Glutamatergic neuron (in vitro differentiated cells): ENCODE measurements around the gene INPP5B. TPM values are rescaled to one million over a fixed set of nuclear protein-coding genes. Genes with fewer than 3 reads are reported as not detected.
"Not testable (repeated sequence)": the region's sequence is repeated elsewhere in the genome, so short reads cannot be mapped to it uniquely, and the experiment has no call there.

Experiments used
- DNase-seq: peaks from one replicate; pipeline ENCODE4 v3.0.0; 2022
- H3K27ac Mint-ChIP-seq: one replicate; pipeline ENCODE4 v1.8.0; 2020; ENCODE audit warnings: mild to moderate bottlenecking, mixed read lengths, inconsistent platforms; ENCODE audit not compliant: unreplicated experiment
- H3K27me3 Mint-ChIP-seq: one replicate; pipeline ENCODE4 v1.8.0; 2020; ENCODE audit warnings: mild to moderate bottlenecking, moderate library complexity, mixed read lengths, inconsistent platforms; ENCODE audit not compliant: unreplicated experiment
- H3K36me3 Mint-ChIP-seq: one replicate; pipeline ENCODE4 v1.8.0; 2020; ENCODE audit warnings: mild to moderate bottlenecking, mixed read lengths, inconsistent platforms; ENCODE audit not compliant: unreplicated experiment
- H3K4me1 Mint-ChIP-seq: one replicate; pipeline ENCODE4 v1.8.0; 2020; ENCODE audit warnings: mild to moderate bottlenecking, low read depth, mixed read lengths, inconsistent platforms; ENCODE audit not compliant: unreplicated experiment
- H3K4me3 Mint-ChIP-seq: one replicate; pipeline ENCODE4 v1.8.0; 2020; ENCODE audit warnings: mild to moderate bottlenecking, mixed read lengths, inconsistent platforms; ENCODE audit not compliant: unreplicated experiment
- H3K9me3 Mint-ChIP-seq: one replicate; pipeline ENCODE4 v1.8.0; 2020; ENCODE audit warnings: mild to moderate bottlenecking, moderate library complexity, mixed read lengths, inconsistent platforms; ENCODE audit not compliant: unreplicated experiment
- total RNA-seq: library from RNA; stranded (reverse); fragmentation: NEBNext Ultra II Directional; extraction: Animal tissue kit (Norgen Biotek cat#: 25700); gene quantifications from one replicate; pipeline ENCODE4 v1.2.1, GENCODE V29; 2021; ENCODE audit not compliant: unreplicated experiment
- TF ChIP-seq, protein P1 (sequence below): fragments of 200-600 bp; sonication (generic); IDR thresholded peaks from one replicate; pipeline ENCODE4 v1.5.0; 2021; ENCODE audit not compliant: partially characterized antibody, unreplicated experiment

Gene INPP5B
- total RNA-seq, 1 donor from 2014 or later: 19.3 TPM

DNA sequence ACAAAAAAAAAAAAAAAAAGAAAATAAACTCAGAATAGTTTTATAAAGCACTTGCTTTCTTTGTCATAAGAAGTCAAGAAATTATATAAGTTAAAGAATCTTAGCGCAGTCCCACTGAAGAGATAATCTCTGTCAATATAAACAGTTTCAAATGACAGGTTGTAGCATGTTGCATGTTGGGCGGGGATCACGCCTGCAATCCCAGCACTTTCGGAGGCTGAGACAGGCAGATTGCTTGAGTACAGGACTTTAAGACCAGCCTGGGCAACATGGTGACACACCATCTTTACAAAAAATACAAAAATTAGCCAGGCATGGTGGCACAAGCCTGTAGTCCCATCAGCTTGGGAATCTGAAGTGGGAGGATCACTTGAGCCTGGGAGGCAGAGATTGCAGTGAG is 18.4 kb upstream of the INPP5B start:
- Mint-ChIP-seq H3K27ac (peak overlapping the region; percentile 22), H3K4me3 (no peak overlapping the region), H3K27me3 (no peaks in the 10 kb centered on the region), H3K36me3 (no peaks in the 10 kb centered on the region), H3K9me3 (no peaks in the 10 kb centered on the region), H3K4me1 (no peaks in the 10 kb centered on the region)
- TF ChIP-seq, protein P1, sequence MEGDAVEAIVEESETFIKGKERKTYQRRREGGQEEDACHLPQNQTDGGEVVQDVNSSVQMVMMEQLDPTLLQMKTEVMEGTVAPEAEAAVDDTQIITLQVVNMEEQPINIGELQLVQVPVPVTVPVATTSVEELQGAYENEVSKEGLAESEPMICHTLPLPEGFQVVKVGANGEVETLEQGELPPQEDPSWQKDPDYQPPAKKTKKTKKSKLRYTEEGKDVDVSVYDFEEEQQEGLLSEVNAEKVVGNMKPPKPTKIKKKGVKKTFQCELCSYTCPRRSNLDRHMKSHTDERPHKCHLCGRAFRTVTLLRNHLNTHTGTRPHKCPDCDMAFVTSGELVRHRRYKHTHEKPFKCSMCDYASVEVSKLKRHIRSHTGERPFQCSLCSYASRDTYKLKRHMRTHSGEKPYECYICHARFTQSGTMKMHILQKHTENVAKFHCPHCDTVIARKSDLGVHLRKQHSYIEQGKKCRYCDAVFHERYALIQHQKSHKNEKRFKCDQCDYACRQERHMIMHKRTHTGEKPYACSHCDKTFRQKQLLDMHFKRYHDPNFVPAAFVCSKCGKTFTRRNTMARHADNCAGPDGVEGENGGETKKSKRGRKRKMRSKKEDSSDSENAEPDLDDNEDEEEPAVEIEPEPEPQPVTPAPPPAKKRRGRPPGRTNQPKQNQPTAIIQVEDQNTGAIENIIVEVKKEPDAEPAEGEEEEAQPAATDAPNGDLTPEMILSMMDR: no peak
- DNase-seq: no peak

- not testable (repeated sequence) for H3K4me3 Mint-ChIP-seq, H3K36me3 Mint-ChIP-seq, DNase-seq, H3K27ac Mint-ChIP-seq, H3K4me1 Mint-ChIP-seq, H3K27me3 Mint-ChIP-seq, H3K9me3 Mint-ChIP-seq
Measured at GRCh38 chr1:37964106-37964505, 17.3 kb upstream of the INPP5B start.

GRCh38 chr1:37958690-37959089 is 11.8 kb upstream of the INPP5B start:
- no peak overlapping the region for H3K4me3 Mint-ChIP-seq
- no peaks in the 10 kb centered on the region for H3K36me3 Mint-ChIP-seq
- no peaks in the 10 kb centered on the region for H3K27me3 Mint-ChIP-seq
- no peaks in the 10 kb centered on the region for H3K9me3 Mint-ChIP-seq
- TF ChIP-seq, protein P1: no peak
- peaks cover 4% of the 10 kb centered on the region for H3K4me1 Mint-ChIP-seq
- DNase-seq: no peak
- no peak overlapping the region for H3K27ac Mint-ChIP-seq

GRCh38 chr1:37955685-37956084 is 8.8 kb upstream of the INPP5B start:
- Mint-ChIP-seq H3K36me3 (no peaks in the 10 kb centered on the region), H3K27me3 (no peaks in the 10 kb centered on the region), H3K9me3 (no peaks in the 10 kb centered on the region), H3K4me3 (no peak overlapping the region), H3K27ac (no peak overlapping the region), H3K4me1 (peaks cover 4% of the 10 kb centered on the region)
- TF ChIP-seq, protein P1: no peak
- DNase-seq: no peak

DNA sequence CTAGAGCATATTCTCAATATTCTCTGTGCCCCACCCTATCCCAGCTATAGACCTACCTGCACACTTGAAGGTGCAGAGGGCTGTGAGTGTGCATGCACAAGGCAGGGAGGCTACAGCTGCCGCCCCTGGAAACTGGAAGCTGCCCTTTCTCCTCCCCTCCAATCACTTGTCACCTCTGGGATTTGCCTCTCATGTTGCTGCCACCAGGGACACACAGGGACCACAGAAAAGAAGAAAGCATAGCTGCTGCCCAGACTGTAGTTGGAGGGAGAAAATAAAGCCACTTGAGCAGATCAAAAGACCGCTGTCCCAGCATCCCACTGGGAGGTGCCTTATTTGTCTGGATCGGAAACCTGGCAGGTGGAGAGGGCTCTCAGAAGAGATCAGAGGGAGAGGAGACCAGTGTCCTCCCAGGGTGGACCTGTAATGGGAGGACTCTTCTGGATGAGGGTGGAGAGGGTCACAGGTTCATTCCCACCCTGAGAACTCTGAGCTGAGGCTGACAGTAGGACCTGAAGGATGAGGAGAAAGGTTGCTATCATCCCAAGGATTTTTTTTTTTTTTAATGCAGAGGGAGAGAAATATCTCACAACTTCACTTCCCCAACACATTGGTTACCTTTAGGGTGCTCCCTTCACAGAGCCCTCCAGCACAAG is 7.6 kb upstream of the INPP5B start:
- TF ChIP-seq, protein P1: no peak
- peaks cover 4% of the 10 kb centered on the region for H3K4me1 Mint-ChIP-seq
- no peaks in the 10 kb centered on the region for H3K9me3 Mint-ChIP-seq
- DNase-seq: no peak
- no peaks in the 10 kb centered on the region for H3K36me3 Mint-ChIP-seq
- no peak overlapping the region for H3K4me3 Mint-ChIP-seq
- H3K27me3 Mint-ChIP-seq: no peaks in the 10 kb centered on the region
- H3K27ac Mint-ChIP-seq: no peak overlapping the region

DNA sequence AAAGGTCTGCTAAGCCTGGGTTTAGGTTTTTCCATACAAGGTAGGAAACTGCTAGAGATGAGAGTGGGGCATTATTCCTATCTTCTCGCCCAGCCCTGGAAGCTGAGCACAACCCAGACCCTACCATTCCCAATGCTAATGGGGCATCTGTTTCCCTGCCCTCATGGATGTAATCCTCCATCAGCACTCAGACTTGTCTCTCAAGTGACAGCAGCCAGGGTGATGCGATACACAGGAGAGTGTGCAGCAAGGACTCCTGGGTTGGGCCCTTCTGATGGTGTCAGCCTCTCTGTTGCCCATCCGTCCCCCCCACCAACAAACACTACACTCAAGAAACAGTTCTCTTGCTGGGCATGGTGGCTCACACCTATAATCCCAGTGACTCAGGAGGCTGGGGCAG is 5.9 kb upstream of the INPP5B start:
- TF ChIP-seq, protein P1: no peak
- no peak for DNase-seq
- Mint-ChIP-seq H3K27ac (no peak overlapping the region), H3K27me3 (no peaks in the 10 kb centered on the region), H3K9me3 (no peaks in the 10 kb centered on the region), H3K4me1 (peaks cover 4% of the 10 kb centered on the region), H3K4me3 (no peak overlapping the region), H3K36me3 (no peaks in the 10 kb centered on the region)
